IMR-90 (cell line): ENCODE data around the gene OFD1. TPM values are rescaled to one million over a fixed set of nuclear protein-coding genes. Genes with fewer than 3 reads are reported as not detected.
A peak's percentile ranks its signal among the peaks of the same experiment; 100 is the strongest.

Experiments used
- ATAC-seq: fragments of 200-7000 bp; cut with Tn5 transposase; 2 replicates; pipeline ENCODE4 v1.9.1; 2020; ENCODE audit warnings: low read depth, mild to moderate bottlenecking, moderate library complexity
- BruUV-seq: library from RNA; stranded (reverse); fragments of 400-500 nt; replicated peaks from 2 replicates; lab custom pipeline; 2021; lab: Mats Ljungman, UMichigan
- CTCF ChIA-PET: fragments of 300-600 bp; formaldehyde crosslinking; extraction: SDS; loops from one replicate; lab custom pipeline; 2021; ENCODE audit warnings: antibody characterized with exemption; lab: Yijun Ruan, JAX
- POLR2A ChIA-PET: fragments of 300-600 bp; sonication (Branson Sonifier 250); formaldehyde crosslinking; loops from one replicate; lab custom pipeline; 2022; ENCODE audit warnings: antibody characterized with exemption; ENCODE audit not compliant: unreplicated experiment; lab: Charles Lee
- DNase-seq: peaks from one replicate; pipeline ENCODE4 v3.0.0; 2013
- H2AFZ ChIP-seq: replicated peaks from 2 replicates; pipeline ENCODE3; 2013; ENCODE audit warnings: low read length, mild to moderate bottlenecking; ENCODE audit not compliant: poor library complexity
- H2AK5ac ChIP-seq: 2 replicates; pipeline ENCODE4 v1.6.1; 2013; ENCODE audit warnings: low read depth, low read length, inconsistent platforms
- H2AK9ac ChIP-seq: replicated peaks from 2 replicates; pipeline ENCODE3; 2013; ENCODE audit warnings: mild to moderate bottlenecking, low read depth, low read length, moderate library complexity; ENCODE audit not compliant: poor library complexity
- H2BK120ac ChIP-seq: 2 replicates; pipeline ENCODE4 v1.6.1; 2013; ENCODE audit warnings: low read depth, low read length, inconsistent platforms
- H2BK15ac ChIP-seq: 3 replicates; pipeline ENCODE4 v1.6.1; 2013; ENCODE audit warnings: low read depth, low read length, inconsistent platforms
- H2BK20ac ChIP-seq: 2 replicates; pipeline ENCODE4 v1.6.1; 2013; ENCODE audit warnings: low read depth, mild to moderate bottlenecking, inconsistent platforms, low read length, moderate library complexity
- H2BK5ac ChIP-seq: 2 replicates; pipeline ENCODE4 v1.6.1; 2013; ENCODE audit warnings: mild to moderate bottlenecking, low read depth, low read length, inconsistent platforms; ENCODE audit not compliant: poor library complexity, severe bottlenecking
- H3K14ac ChIP-seq: replicated peaks from 2 replicates; pipeline ENCODE4 v1.6.1; 2013; ENCODE audit warnings: low read depth, low read length, inconsistent platforms
- H3K18ac ChIP-seq: 2 replicates; pipeline ENCODE4 v1.6.1; 2013; ENCODE audit warnings: low read depth, low read length, control low read depth
- H3K23ac ChIP-seq: 2 replicates; pipeline ENCODE4 v1.6.1; 2013; ENCODE audit warnings: low read depth, low read length, inconsistent platforms
- H3K27ac ChIP-seq: 2 replicates; pipeline ENCODE4 v1.5.1; 2013; ENCODE audit warnings: mild to moderate bottlenecking, control low read depth, low read length; ENCODE audit not compliant: insufficient read depth
- H3K27me3 ChIP-seq: 2 replicates; pipeline ENCODE4 v1.6.1; 2013; ENCODE audit warnings: low read length; ENCODE audit not compliant: control insufficient read depth, insufficient read depth
- H3K36me3 ChIP-seq: 2 replicates; pipeline ENCODE4 v1.6.1; 2013; ENCODE audit warnings: low read length, mixed read lengths; ENCODE audit not compliant: control insufficient read depth, insufficient read depth
- H3K4ac ChIP-seq: 2 replicates; pipeline ENCODE4 v1.6.1; 2013; ENCODE audit warnings: low read depth, low read length, inconsistent platforms
- H3K4me1 ChIP-seq: 2 replicates; pipeline ENCODE4 v1.6.1; 2013; ENCODE audit warnings: low read length, mixed read lengths; ENCODE audit not compliant: control insufficient read depth, insufficient read depth
- H3K4me2 ChIP-seq: 2 replicates; pipeline ENCODE4 v1.6.1; 2013; ENCODE audit warnings: low read depth, mild to moderate bottlenecking, control low read depth, low read length, moderate library complexity
- H3K4me3 ChIP-seq: 2 replicates; pipeline ENCODE4 v1.5.1; 2013; ENCODE audit warnings: low read depth, mild to moderate bottlenecking, control low read depth, low read length, moderate library complexity; ENCODE audit not compliant: insufficient read depth
- H3K56ac ChIP-seq: 2 replicates; pipeline ENCODE4 v1.6.1; 2013; ENCODE audit warnings: low read length, inconsistent platforms; ENCODE audit not compliant: insufficient read depth; ENCODE audit errors: extremely low read depth
- H3K79me1 ChIP-seq, 2 experiments: 2 replicates each; pipeline ENCODE4 v1.6.1; 2013; ENCODE audit warnings: low read length in 2 of 2, inconsistent platforms in 1 of 2, low read depth in 1 of 2
- H3K9ac ChIP-seq: 2 replicates; pipeline ENCODE4 v1.6.1; 2013; ENCODE audit warnings: low read depth, low read length, control low read depth
- H3K9me1 ChIP-seq: 2 replicates; pipeline ENCODE4 v1.6.1; 2013; ENCODE audit warnings: low read length, inconsistent platforms; ENCODE audit not compliant: insufficient read depth
- H3K9me3 ChIP-seq: 2 replicates; pipeline ENCODE4 v1.6.1; 2013; ENCODE audit warnings: low read length; ENCODE audit not compliant: control insufficient read depth, insufficient read depth
- H4K20me1 ChIP-seq: 2 replicates; pipeline ENCODE4 v1.6.1; 2013; ENCODE audit warnings: low read length, inconsistent platforms; ENCODE audit not compliant: insufficient read depth
- H4K5ac ChIP-seq: 2 replicates; pipeline ENCODE4 v1.6.1; 2013; ENCODE audit warnings: mild to moderate bottlenecking, low read depth, low read length, control low read depth
- H4K8ac ChIP-seq, 2 experiments: 2 replicates each; pipeline ENCODE4 v1.6.1; 2013; ENCODE audit warnings: low read depth in 2 of 2, low read length in 2 of 2, control low read depth in 1 of 2, inconsistent platforms in 1 of 2
- H4K91ac ChIP-seq: 2 replicates; pipeline ENCODE4 v1.6.1; 2013; ENCODE audit warnings: low read depth, low read length, inconsistent platforms; ENCODE audit not compliant: insufficient read depth
- CEBPB ChIP-seq: IDR thresholded peaks from 2 replicates; pipeline ENCODE4 v1.6.1; 2012; ENCODE audit warnings: low read depth, low read length, improper control_type of control experiment
- FOS ChIP-seq: fragments of 150-350 bp; IDR thresholded peaks from 2 replicates; pipeline ENCODE4 v1.6.1; 2016; ENCODE audit warnings: low read depth, low read length
- MAFK ChIP-seq: IDR thresholded peaks from 2 replicates; pipeline ENCODE4 v1.6.1; 2012; ENCODE audit warnings: low read depth, low read length, improper control_type of control experiment
- POLR2A ChIP-seq: IDR thresholded peaks from 2 replicates; pipeline ENCODE4 v1.6.1; 2012; ENCODE audit warnings: mild to moderate bottlenecking, low read depth, low read length
- RFX5 ChIP-seq: IDR thresholded peaks from 2 replicates; pipeline ENCODE4 v1.8.0; 2012; ENCODE audit warnings: low read depth, mild to moderate bottlenecking, low read length, moderate library complexity
- WGBS, 2 experiments: methylation state at CpG; one replicate each; pipeline versions ENCODE4 v1.1.5 to v1.1.7; 2013; ENCODE audit warnings: missing lambda C conversion rate in 2 of 2; ENCODE audit not compliant: insufficient read length in 1 of 2; ENCODE audit errors: extremely low coverage in 2 of 2; 5-methylcytosine and 5-hydroxymethylcytosine counted together
- dilution Hi-C: fragments of 300-500 bp; cut with HindIII; formaldehyde crosslinking; loops from one replicate; pipeline ENCODE4 v1.14.3; 2018; ENCODE audit warnings: low sequenced_read_pairs; ENCODE audit not compliant: unreplicated experiment
- in situ Hi-C: fragments of 300-500 bp; cut with MboI; formaldehyde crosslinking; loops from 3 replicates; pipeline ENCODE4 v1.14.3; 2019; ENCODE audit warnings: low sequenced_read_pairs, inconsistent platforms, mixed read lengths
- intact Hi-C: fragments of 100-400 bp; cut with micrococcal nuclease; formaldehyde crosslinking; loops from 2 replicates; pipeline ENCODE4 v1.10.0; 2022
- polyA plus RNA-seq, 3 experiments: library from polyadenylated mRNA; depleted of rRNA; stranded (reverse); fragments of >200 nt; gene quantifications; 2 replicates each; pipeline ENCODE4 v1.2.3, GENCODE V29; 2012; ENCODE audit warnings: low replicate concordance in 1 of 3
- total RNA-seq: library from RNA; depleted of rRNA; stranded (reverse); fragments of >200 nt; gene quantifications from 2 replicates; pipeline ENCODE4 v1.2.3, GENCODE V29; 2012

The OFD1 gene
- total and polyA plus RNA-seq, 2 of the 4 experiments (the other 2 are of a cell fraction) = 8.4 to 8.6 TPM

DNA sequence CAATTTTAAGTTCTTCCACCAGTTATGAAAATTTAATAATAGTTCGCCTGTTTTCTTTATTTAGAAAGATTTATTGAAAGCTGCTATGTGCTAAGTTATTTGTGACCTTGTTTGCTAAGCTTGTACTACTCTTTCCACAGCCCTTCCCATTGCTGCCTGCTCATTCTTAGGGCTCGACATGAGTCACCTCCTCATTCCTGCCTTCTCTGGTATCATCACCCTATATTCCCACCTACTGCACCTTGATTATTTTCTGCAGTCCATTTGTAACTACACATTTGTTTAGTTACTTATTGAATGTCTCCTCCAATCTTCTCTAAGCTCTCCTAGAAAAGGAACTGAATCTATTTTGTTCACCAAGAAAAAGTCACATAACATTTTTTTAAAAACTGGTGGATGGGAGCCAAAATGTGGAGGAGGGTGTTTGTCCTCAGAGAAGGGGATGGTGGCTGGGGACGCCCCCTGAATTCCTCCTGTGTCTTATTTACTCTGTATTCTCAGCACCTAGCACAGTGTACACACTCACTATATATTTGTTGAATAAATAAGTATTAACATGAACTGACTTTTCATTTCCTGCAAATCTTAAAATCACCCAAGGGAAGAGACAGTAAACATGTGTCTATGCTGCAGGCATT lies 49.3 kb upstream of the OFD1 start:
- ATAC-seq = no peak
- in situ Hi-C loops = no loop called here

More for the DNA sequence above, 49.3 kb upstream of the OFD1 start:
- Histone ChIP-seq H3K27me3 (peaks cover 10% of the 10 kb centered on the region), H3K4me3 (no peak overlapping the region), H3K36me3 (no peaks in the 10 kb centered on the region), H2BK120ac (no peak overlapping the region), H4K5ac (no peak overlapping the region), H4K8ac (no peak overlapping the region), H3K14ac (no peak overlapping the region), H3K56ac (no peak overlapping the region), H3K79me1 (peaks cover 4 to 6% of the 10 kb centered on the region in 2 experiments; a peak in 1 of 4 replicates), H3K27ac (no peak overlapping the region), H3K4ac (no peak overlapping the region), H2BK5ac (no peak overlapping the region), H3K18ac (no peak overlapping the region), H2BK20ac (no peak overlapping the region), H3K4me2 (no peak overlapping the region), H2AK9ac (no peak overlapping the region), H3K9me1 (no peaks in the 10 kb centered on the region), H3K9me3 (no peaks in the 10 kb centered on the region), H4K91ac (no peak overlapping the region), H4K20me1 (no peaks in the 10 kb centered on the region), H2BK15ac (no peak overlapping the region), H3K9ac (no peak overlapping the region), H2AK5ac (no peak overlapping the region), H3K4me1 (no peaks in the 10 kb centered on the region), H3K23ac (no peak overlapping the region), H2AFZ (no peak overlapping the region)
- DNase-seq = peak; percentile 35
- intact Hi-C loops (no loop called here), dilution Hi-C loops (no loop called here)
- no CpG with 5 or more reads among the region's 3 CpGs for WGBS, 2 experiments
- ChIA-PET CTCF (no interaction called here), POLR2A (interaction anchor here (0.6 kb wide), 1 partner anchor 113 kb away, joined by 3 read pairs; no protein-coding TSS in a partner anchor)
- TF ChIP-seq RFX5 (no peak), CEBPB (no peak), POLR2A (no peak), MAFK (no peak), FOS (no peak)
- BruUV-seq = no TSS peak
